ENCODE results near the gene PARK7. TPM values are rescaled to one million over a fixed set of nuclear protein-coding genes. Genes with fewer than 3 reads are reported as not detected.
A peak's percentile ranks its signal among the peaks of the same experiment; 100 is the strongest.

Gene PARK7
- total RNA-seq, 4 donors from 2014 or later, result 40.4 to 103 (median 82.8) TPM

DNA sequence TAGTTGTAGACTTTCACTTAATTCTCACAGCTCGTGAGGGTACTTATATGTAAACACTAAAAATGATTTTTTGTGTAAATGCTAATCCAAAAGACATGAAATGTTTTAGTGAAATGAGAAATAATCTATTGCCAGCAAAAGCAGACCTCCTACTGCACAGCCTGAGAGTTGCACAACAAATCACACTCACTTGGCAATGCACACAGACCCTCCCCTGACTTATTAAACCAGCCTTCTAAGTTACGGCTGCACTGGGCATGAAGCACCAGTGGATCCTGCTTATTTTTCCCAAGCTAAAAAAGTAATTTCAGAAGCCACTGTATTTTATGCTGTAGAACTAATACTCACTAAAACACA, 54.3 kb downstream of the PARK7 start:
- TF ChIP-seq, protein P1, sequence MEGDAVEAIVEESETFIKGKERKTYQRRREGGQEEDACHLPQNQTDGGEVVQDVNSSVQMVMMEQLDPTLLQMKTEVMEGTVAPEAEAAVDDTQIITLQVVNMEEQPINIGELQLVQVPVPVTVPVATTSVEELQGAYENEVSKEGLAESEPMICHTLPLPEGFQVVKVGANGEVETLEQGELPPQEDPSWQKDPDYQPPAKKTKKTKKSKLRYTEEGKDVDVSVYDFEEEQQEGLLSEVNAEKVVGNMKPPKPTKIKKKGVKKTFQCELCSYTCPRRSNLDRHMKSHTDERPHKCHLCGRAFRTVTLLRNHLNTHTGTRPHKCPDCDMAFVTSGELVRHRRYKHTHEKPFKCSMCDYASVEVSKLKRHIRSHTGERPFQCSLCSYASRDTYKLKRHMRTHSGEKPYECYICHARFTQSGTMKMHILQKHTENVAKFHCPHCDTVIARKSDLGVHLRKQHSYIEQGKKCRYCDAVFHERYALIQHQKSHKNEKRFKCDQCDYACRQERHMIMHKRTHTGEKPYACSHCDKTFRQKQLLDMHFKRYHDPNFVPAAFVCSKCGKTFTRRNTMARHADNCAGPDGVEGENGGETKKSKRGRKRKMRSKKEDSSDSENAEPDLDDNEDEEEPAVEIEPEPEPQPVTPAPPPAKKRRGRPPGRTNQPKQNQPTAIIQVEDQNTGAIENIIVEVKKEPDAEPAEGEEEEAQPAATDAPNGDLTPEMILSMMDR (IDR thresholded peaks at IDR 0.05), result no peak
- no peak for TF ChIP-seq EP300 (IDR thresholded peaks at IDR 0.05; ENCODE audit: low read depth)
- no peak for TF ChIP-seq POLR2AphosphoS5 (IDR thresholded peaks at IDR 0.05)
- no peak for TF ChIP-seq POLR2A (IDR thresholded peaks at IDR 0.05)
- Histone ChIP-seq H3K27ac (peak overlapping the region; percentile 57 to 75 (median 70)), H3K4me3 (peak overlapping the region in 1 of 4 donors; percentile 12), H3K9me3 (no peaks in the 10 kb centered on the region), H3K36me3 (peaks cover 0 to 15% (median 0%) of the 10 kb centered on the region in 4 donors), H3K27me3 (no peaks in the 10 kb centered on the region), H3K4me1 (peaks cover 29 to 61% (median 44%) of the 10 kb centered on the region in 4 donors)
- 43 to 44% methylated on average over 2 of the region's 2 CpGs for WGBS, 2 donors (ENCODE audit: low coverage in 1 of 2)
- no peak for DNase-seq
- in situ Hi-C loops (cut with MboI; ENCODE audit: low pct_ligation_motif_present in 1 of 4, low pct_unique_long_range_greater_than_20kb in 1 of 4, low sequenced_read_pairs in 3 of 4), result loop anchor here (5.0 to 10.0 kb wide), 3 partner anchors 299 to 329 kb away; partner anchors contain the start of gene SLC45A1 (in 4 of the 4)
- intact Hi-C loops (cut with DNase I; ENCODE audit: low total_unique reads), result no loop called here

DNA sequence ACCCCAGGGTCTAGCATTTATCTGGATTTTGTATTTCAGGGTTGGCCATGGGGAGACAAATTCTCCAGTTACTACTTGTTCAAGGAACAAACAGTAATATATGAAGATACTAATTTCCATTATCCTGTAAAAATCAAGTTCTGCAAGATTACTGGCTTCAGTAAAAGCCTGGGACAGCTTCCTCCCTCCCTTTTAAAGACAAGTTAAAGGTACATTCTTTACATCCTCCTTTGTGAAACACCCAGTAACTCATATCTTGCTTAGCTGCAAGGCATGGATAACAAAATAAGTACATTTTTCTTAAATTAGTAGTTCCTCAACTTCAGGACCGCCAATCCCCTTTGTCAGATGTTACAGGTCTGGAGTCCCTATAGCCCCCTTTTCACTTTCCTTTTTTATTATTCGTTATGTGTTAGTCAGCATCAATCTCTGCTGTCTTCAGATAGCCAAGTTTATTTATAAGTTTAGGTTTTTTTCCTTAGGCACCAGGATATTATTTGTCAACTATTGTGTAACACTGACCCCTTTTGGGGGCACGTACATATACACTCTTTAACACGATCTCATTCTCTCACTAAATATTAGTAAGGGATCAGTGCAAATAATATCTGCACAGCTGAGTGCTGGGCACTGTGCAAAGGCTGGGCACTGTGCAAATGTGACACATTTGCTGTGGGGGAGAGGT, 54.8 kb downstream of the PARK7 start:
- DNase-seq, result no peak
- Histone ChIP-seq H3K27me3 (no peaks in the 10 kb centered on the region), H3K4me3 (peak overlapping the region in 1 of 4 donors; percentile 12), H3K36me3 (peaks cover 0 to 11% (median 0%) of the 10 kb centered on the region in 4 donors), H3K27ac (peak overlapping the region; percentile 57 to 75 (median 70)), H3K9me3 (no peaks in the 10 kb centered on the region), H3K4me1 (peaks cover 29 to 63% (median 44%) of the 10 kb centered on the region in 4 donors)
- WGBS, 2 donors (ENCODE audit: low coverage in 1 of 2), result 40 to 49% methylated on average over 4 of the region's 4 CpGs
- in situ Hi-C loops (cut with MboI; ENCODE audit: low pct_ligation_motif_present in 1 of 4, low pct_unique_long_range_greater_than_20kb in 1 of 4, low sequenced_read_pairs in 3 of 4) (loop anchor here (5.0 to 10.0 kb wide), 3 partner anchors 298 to 328 kb away; partner anchors contain the start of gene SLC45A1 (in 4 of the 4)), intact Hi-C loops (cut with DNase I; ENCODE audit: low total_unique reads) (no loop called here)
- peak in 1 of 3 donors; percentile 4 for TF ChIP-seq POLR2AphosphoS5 (IDR thresholded peaks at IDR 0.05)
- TF ChIP-seq POLR2A (IDR thresholded peaks at IDR 0.05), result no peak
- no peak for TF ChIP-seq EP300 (IDR thresholded peaks at IDR 0.05; ENCODE audit: low read depth)
- TF ChIP-seq, protein P1 (IDR thresholded peaks at IDR 0.05), result no peak

DNA sequence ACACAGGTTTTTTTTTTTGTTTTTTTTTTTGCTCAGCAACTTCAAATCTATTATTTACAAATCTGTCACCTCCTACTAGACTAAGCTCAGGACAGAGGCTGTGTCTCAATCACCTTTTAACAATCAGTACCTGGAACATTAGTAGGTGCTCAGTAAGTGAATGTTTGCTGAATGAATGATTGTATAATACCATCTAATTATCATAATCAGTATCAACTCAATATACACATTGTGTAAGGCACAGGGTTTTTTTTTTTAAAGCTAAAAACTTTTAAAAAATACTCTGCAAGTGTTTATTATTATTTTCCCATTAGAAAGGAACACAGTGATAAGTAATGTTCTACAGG, 55.4 kb downstream of the PARK7 start:
- no peaks in the 10 kb centered on the region for H3K9me3 ChIP-seq
- H3K36me3 ChIP-seq, result peaks cover 0 to 10% (median 0%) of the 10 kb centered on the region in 4 donors
- H3K4me1 ChIP-seq, result peaks cover 29 to 63% (median 47%) of the 10 kb centered on the region in 4 donors
- TF ChIP-seq EP300 (IDR thresholded peaks at IDR 0.05; ENCODE audit: low read depth), result no peak
- TF ChIP-seq POLR2AphosphoS5 (IDR thresholded peaks at IDR 0.05), result peak in 1 of 3 donors; percentile 1
- TF ChIP-seq, protein P1 (IDR thresholded peaks at IDR 0.05), result no peak
- TF ChIP-seq POLR2A (IDR thresholded peaks at IDR 0.05), result no peak
- in situ Hi-C loops (cut with MboI; ENCODE audit: low pct_ligation_motif_present in 1 of 4, low pct_unique_long_range_greater_than_20kb in 1 of 4, low sequenced_read_pairs in 3 of 4), result loop anchor here (5.0 to 10.0 kb wide), 3 partner anchors 298 to 328 kb away; partner anchors contain the start of gene SLC45A1 (in 4 of the 4)
- H3K4me3 ChIP-seq, result no peak overlapping the region
- intact Hi-C loops (cut with DNase I; ENCODE audit: low total_unique reads), result no loop called here
- H3K27me3 ChIP-seq, result no peaks in the 10 kb centered on the region
- no peak for DNase-seq
- H3K27ac ChIP-seq, result peak overlapping the region; percentile 57 to 75 (median 70)

DNA sequence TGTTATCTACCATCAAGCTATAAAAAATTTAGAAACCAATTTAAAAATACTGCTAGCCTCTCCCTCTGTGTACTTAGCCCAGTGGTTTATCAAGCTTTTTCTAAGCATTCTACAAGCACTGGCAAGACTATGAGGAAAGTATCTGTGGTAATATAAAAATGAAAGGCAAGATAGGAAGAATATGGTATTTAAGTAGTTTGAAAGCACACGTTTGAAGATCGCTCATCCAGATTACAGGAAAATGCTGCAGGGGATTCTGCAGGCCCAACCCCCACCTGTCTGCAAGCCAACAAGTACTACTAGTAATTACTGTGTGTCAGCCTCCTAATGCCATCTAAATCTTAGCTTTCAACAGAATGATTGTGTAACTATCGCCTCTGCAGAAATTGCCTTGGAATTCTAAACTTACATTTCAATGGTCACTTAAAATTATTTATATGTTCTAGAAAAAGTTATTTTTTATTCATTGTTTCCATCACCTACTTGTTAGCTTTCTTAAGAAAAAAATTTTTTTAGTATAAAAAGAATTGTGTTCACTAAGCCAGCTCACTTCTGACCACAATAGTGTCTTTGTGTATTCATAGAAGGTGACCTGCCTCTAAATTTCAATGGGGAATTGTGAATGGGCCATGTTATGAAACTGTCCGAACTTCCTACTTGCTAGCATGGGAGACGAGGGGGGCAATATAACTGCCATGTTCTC, 56.1 kb downstream of the PARK7 start:
- H3K4me3 ChIP-seq, result no peak overlapping the region

More for the DNA sequence above, 56.1 kb downstream of the PARK7 start:
- Histone ChIP-seq H3K9me3 (no peaks in the 10 kb centered on the region), H3K27me3 (no peaks in the 10 kb centered on the region), H3K27ac (peak overlapping the region; percentile 28 to 75 (median 54)), H3K36me3 (peaks cover 0 to 10% (median 0%) of the 10 kb centered on the region in 4 donors), H3K4me1 (peaks cover 29 to 69% (median 49%) of the 10 kb centered on the region in 4 donors)
- intact Hi-C loops (cut with DNase I; ENCODE audit: low total_unique reads), result no loop called here
- TF ChIP-seq POLR2AphosphoS5 (IDR thresholded peaks at IDR 0.05), result no peak
- no peak for DNase-seq
- WGBS, 2 donors (ENCODE audit: low coverage in 1 of 2), result 29 to 36% methylated on average over 5 of the region's 5 CpGs
- in situ Hi-C loops (cut with MboI; ENCODE audit: low pct_ligation_motif_present in 1 of 4, low pct_unique_long_range_greater_than_20kb in 1 of 4, low sequenced_read_pairs in 3 of 4), result loop anchor here (5.0 to 10.0 kb wide), 3 partner anchors 297 to 327 kb away; partner anchors contain the start of gene SLC45A1 (in 4 of the 4)

Data from transverse colon (tissue), 4 donors.